DMS153 treated with DMSO at 0.1 percent for 48 hours (cell line): ENCODE results near the gene ADH1A.
"Not testable (repeated sequence)": the region's sequence is repeated elsewhere in the genome, so short reads cannot be mapped to it uniquely, and the experiment has no call there.

Experiments
- DNase-seq: peaks from one replicate; lab custom pipeline; 2025; ENCODE audit not compliant: unreplicated experiment; lab: John Stamatoyannopoulos, UW

Gene ADH1A

DNA sequence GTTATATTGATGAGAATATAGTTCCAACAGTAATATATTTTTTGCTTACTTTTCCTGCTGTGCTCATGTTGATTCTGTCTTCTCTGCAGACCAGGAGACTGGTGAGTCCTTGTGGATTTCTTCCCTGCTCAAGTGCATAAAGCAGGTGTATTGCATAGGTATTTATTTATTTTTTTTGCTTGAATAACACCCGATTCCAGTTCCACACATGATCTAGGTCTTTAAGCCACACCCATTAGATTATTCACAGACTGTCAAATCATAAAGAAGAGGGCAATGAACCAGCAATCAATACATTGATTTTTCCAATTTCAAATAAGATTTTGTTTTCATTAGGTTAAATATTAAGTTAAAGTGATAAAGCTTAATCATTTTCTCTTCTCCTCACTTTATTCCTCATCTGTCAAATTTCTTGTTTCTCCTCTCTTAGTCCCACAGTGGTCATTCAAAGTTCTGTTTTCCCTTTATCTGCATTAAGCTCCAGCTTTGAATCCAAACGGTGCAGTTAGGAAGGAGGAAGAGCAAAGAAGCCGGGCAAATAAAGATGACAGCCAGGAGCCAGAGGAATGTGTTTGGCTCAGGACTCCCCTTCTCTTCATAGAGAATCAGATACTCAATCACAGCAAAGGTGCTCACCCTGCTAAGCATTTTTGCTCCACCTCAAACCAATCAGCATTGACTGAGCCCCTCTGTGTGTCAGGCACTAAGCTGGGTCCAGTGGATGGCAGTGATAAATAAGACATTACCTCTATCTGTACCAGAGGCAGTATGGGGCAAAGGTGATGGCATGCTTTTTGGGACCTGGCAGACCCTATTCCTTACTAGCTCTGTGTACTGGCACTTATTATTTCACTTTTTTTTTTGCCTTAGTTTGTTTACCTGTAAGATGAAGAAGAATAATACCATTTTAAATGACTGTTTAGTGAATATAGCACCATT lies at the start of gene ADH1A:
Gene ADH1A (minus strand): TSS at position 138 of the 939 bp plus-strand sequence. CDS start 71 bp downstream, at position 67.
- no peak for DNase-seq

DNA sequence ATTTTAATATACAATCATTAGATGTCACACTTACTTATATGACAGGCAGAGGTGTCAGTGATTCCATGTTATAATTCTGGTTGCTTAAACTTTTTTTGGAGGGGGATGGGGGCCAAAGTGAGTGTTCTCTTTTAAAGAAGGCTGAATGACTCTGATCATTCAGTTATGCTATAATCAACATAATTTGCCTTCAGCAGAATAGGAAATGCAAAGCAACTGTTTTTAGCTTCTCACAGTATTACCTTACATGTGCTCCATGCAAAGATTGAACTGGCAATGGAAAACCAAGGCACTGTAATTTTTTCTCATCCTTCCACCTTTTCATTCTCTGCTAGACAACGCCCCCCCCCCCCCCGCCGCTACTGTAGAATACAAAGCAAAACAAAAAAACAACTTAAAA lies 48.4 kb upstream of the ADH1A start:
- no peak for DNase-seq

DNA sequence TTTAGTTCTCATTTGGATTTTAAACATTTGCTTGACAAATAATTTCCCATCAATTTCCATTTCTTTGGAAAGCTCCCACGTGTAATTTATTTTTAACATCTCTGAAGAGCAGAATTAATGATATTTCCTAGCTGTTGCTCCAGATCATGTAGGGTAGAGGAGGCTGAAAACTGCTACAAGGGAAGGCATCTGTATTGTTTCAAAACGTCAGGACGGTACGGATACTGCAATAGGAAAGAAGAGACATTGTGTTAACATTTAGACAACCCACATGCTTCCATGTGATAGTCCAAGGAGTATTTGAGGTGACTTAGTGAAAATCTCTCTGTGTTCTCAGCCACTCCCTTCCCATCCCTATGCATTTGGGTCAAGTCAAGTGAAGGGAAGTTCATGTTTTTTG lies 45.8 kb upstream of the ADH1A start:
- no peak for DNase-seq

DNA sequence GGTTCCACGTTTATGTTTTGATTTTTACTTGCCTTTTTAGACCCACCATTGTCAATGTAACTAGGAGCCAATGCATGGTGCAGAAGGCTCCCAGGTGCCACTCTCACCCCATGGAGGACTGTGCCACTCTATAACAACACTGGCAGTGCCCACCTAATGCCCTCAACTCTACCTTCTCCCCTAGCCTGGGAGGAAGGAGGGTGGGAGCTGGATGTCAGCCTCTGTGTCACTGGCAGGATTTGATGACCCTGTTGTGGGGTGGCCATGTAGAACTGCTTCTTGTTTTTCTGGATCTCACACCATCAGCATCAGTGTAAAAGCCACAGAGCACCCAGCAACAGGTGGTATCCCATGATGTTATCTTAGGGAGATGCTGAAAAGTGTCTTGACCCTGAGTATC lies 44.1 kb upstream of the ADH1A start:
- DNase-seq = no peak

DNA sequence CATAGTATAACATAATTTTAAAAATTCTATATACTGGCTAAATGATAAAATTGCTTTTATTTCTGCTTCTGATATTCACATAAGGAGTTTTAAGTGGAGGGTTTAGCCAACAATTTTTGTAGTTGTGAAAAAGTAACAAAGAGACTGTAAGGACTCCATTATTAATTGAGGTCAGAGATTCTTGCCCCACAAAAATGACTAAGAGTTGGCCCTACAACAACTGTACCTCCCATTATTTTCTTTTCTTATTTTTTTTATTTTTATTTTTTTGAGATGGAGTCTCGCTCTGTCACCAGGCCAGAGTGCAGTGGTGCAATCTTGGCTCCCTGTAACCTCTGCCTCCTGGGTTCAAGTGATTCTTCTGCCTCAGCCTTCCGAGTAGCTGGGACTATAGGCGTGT lies 39.9 kb upstream of the ADH1A start:
- DNase-seq = no peak

DNA sequence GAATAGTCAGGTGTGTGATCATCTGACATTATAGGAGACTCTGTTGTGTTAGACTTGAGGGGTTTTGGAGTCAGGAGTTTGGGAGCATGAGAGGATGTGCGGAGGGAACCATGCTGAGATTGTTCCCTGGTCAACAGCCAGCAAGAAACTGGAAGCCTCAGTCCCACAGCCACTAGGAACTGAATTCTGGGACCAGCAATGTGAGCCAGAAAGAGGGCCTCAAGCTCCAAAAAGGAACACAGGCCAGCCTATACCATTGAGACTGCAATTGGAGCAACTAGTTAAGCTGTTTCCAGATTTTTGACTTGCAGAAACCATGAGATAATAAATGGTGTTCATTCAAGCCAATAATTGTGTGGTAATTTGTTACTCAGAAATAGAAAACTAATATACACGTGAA lies 39.1 kb upstream of the ADH1A start:
- no peak for DNase-seq

DNA sequence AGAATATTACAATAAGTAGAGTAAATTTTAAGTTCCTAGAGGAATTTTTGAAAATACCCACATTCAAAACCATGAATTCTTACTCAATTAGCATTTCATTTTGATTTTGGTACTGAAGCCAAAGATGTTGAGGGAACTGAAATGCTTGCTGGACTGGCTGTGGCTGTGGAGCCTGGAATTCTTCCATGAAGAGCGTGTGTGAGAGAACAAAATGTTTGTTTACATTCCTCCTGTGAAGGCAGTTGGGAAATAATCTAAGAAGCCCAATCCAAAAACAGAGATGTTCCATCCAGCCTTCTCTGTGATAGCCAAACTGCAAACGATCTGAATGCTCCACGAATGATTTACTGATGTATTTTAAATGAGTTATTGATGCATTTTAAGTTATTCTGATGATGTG lies 34.2 kb upstream of the ADH1A start:
- no peak for DNase-seq

DNA sequence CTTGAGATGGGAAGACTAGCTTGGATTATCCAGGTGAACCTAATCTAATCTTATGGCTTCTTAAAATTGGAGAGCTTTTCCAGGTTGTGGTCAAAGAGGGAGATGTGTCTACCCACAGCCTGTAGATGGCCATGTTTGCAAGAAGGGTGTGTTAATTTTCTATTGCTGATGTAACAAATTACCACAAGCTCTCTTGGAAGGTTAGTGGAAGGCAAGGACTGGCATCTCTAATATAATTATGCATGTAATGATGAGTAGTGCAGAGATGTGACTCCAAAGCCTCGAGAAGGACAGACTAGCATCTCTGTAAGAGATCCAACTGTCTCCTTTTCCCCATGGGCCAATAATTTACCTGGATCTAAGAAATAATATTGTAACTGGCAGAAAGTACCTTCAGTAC lies 33.6 kb upstream of the ADH1A start:
- no peak for DNase-seq

DNA sequence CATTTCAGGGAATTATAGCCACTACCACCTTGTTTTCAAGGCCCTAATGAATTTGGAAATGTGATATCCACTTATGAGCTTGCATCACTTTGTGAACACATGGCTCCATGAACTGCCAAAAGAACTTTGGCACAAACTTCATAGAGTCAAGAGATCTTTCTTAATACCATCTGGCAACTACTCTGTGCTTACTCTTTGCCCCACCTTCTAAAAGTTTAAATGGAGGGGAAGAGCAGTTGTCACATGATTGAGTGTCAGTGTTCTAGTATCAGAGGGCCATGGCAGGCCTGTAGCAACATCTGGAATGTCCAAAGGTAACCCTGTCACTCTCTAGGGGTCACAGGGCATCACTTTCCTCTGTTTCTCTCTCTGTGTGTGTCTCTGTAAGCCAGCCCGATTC lies 33.0 kb upstream of the ADH1A start:
- no peak for DNase-seq

DNA sequence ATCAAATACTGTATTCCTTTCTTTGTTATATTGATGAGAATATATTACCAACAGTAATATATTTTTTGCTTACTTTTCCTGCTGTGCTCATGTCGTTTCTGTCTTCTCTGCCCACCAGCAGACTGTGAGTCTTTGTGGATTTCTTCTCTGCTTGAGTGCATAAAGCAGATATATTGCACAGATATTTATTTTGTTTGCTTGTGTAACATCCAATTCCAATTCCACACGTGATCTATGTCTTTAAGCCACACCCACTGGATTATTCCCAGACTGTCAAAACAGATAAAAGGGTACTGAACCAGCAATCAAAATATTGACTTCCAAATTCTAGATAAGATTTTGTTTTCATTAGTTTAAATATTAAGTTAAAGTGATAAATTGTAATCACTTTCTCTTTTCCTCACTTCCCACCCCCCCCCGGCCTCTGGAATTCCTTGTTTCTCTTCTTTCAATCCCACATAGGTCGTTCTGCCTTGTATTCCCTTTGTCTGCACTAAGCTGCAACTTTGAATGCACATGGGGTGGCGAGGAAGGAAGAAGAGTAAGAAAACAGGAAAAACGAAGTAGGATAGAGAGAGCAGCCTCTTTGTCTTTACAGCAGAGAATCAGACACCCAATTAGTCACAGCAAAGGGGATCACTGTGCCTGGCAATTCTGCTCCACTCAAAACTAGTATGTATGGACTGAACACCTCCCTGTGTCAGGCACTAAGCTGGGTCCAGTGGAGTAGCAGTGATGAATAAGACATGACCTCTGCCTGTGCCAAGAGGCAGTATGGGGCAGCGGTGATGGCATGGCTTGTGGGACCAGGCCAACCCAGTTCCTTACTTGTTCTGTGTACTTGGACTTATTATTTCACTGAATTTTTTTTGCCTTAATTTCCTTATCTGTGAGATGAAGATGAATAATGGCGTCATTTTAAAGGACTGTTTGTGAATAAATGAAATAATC lies 30.7 kb upstream of the ADH1A start, which contains the start of gene ADH1B:
Gene ADH1B (minus strand): TSS at position 161 of the 951 bp plus-strand sequence. CDS start 70 bp downstream, at position 91.
- DNase-seq = no peak

DNA sequence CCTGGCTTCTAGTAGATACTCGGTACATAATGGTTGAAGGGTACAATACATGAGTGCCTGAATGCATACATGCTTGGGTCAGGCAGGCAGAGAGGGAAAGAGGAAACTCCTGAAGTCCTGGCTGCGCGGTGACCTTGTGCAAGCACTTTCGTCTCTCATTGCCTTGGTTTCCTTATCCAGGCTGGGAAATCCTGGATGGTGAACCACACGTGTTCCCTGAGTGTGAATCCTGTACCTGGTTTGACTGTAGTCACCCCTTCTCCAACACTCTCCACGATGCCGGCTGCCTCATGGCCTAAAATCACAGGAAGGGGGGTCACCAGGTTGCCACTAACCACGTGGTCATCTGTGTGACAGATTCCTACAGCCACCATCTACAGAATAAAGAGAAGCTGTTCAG lies 27.0 kb upstream of the ADH1A start:
- not testable (repeated sequence) for DNase-seq

DNA sequence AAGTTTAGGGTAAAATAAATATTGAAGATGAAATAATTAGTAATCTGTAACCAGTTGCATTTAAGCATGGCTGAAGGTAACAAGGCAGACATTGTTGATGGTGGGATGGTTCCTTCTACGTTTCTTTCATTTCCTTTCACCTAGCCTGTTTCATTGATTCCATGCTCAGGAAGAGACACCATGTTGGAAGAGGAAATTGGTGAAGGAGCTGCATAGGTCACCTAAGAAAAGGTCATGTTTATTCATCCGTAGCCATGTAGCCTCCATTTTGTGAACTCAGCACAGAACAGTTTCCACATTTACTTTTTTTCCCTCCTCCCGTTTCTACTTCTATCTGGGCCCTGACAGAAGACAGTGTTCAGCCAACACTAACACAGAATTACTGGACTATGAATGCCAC lies 26.6 kb upstream of the ADH1A start:
- DNase-seq = no peak

DNA sequence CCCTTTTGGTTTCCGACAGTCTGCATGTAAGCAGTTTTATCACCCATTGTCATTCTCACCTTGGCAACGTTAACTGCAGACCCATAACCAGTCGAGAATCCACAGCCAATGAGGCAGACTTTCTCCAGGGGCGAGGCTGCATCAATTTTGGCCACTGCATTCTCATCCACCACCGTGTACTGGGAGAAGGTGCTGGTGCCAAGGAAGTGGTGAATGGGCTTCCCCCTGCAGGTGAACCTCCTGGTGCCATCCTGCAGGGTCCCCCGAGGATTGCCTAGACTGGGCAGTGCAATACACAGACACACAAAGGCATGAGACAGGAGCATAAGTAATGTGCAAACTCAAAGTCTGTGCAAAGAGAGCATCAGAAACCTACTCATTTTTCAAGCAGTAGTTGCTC lies 25.1 kb upstream of the ADH1A start:
- DNase-seq = no peak

DNA sequence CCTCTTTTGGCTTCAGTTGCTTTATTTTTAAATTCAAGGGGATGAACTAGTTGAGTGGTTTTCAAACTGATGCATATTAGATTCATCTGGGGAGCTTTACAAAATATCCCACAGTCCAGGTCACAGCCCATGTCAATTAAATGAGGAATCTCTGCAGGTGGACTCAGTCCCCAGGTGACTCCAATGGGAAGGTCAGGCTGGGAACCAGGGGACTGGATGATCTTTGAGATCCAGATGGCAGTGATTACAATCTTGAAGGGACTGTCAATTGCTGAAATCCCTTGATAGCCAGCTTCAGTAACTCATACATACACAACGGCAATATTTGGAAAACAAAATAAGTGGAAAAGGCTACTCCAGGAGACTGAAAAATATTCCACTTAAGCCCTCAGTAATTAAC lies 23.4 kb upstream of the ADH1A start:
- no peak for DNase-seq

DNA sequence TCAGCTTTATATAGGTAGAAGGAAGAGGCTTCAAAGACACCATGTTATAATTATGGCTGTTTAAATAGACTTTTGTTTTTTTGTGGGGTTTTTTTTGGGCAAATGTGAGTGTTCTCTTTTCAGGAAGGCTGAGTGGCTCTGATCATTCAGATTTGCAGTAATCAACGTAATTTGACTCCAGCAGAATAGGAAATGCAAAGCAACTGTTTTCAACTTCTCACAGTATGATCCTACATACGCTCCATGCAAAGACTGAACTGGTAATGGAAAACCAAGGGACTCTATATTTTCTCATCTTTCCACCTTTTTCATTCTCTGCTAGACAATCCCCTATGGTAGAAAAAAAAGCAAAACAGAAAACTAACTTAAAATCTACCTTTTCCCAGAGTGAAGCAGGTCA lies 19.6 kb upstream of the ADH1A start:
- DNase-seq = no peak

DNA sequence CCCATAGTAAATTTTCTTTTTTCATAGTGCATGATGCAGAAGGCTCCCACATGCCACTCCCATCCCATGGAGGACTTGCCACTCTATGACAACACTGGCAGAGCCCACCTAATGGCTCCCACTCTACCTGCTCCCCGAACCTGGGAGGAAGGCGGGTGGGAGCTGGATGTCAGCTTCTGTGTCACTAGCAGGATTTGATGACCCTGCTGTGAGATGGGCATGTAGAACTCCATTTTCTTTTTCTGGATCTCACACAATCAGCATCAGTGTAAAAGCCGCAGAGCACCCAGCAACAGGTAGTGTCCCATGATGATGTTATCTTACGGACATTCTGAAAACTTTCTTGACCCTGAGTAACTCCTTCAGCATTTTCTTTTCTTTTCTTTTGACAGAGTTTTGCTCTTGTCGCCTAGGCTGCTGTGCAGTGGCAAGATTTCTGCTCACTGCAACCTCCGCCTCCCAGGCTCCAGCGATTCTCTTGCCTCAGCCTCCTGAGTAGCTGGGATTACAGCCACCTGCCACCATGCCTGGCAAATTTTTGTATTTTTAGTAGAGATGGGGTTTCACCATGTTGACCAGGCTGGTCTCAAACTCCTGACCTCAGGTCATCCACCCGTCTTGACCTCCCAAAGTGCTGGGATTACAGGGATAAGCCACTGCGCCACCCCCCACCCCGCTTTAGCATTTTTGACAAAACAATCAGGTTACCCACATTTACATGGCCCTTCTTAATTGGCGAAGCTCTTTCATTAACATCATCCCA lies 15.0 kb upstream of the ADH1A start:
- DNase-seq = no peak

DNA sequence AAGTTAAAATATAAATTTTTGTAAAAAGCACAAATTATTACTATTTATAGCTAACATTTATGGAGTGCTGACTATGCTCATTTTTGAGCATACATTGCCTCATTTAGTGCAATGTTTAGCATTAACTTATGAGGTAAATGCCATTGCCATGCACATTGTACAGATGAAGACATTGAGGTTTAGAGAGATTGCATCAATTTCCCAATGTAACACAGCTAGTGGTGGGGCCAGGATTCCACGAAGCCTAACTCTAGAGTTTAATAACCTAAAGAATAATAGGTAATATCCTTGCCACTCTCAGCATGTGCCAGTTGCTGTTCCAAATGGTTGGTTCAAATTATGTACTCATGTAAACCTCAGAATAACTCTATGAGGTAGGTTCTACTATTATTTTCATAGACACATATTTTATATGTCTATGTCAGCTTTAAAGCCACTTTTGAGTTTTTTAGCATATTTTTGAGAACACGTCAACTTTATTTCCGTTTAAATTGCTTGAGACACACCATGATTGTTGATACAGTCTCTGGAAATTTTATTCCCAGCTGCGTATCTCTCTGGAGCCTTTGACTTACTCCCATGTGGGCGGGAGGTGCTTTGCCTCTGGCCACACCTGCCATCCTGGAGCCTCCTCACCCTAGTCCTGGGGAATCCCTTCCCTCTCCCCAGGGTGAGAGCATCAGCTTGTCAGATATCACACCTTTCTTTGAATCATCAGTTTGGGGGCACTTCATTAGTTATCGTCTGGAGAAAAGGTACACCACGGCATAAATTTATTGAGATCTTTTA lies 10.8 kb upstream of the ADH1A start:
- no peak for DNase-seq

DNA sequence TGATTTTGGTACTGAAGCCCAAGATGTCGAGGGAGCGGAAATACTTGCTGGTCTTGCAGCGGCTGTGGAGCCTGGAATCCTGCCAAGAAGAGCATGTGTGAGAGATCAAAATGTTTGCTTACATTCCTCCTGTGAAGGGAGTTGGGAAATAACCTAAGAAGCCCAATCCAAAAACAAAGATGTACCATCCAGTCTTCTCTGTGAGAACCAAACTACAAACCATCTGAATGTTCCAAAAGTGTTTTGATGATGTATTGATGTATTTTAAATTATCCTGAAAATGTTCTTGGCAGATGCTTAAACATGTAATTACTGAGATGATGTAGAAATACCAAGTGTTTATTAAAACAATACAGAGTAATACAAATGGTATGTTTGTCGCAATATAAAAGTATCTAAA lies 10.1 kb upstream of the ADH1A start:
- DNase-seq = no peak

DNA sequence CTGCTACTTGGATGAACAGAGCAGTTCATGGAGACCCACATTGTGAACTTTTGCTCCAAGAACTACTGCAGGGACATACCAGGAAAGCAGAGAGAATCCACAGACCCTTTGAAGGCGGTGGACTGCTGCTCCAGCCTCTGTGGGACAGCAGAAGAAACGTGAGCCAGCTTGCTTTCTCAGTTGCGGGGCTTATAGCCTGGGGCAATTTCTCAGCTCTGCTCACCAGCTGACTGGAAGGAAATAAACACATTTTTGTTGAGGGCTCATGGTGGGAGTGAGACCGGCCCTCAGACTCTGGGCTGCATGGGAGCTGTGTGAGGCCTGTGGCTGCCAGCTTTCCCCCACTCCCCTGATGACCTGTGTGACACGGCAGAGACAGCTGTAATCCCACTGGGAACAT lies 2.6 kb upstream of the ADH1A start:
- no peak for DNase-seq

DNA sequence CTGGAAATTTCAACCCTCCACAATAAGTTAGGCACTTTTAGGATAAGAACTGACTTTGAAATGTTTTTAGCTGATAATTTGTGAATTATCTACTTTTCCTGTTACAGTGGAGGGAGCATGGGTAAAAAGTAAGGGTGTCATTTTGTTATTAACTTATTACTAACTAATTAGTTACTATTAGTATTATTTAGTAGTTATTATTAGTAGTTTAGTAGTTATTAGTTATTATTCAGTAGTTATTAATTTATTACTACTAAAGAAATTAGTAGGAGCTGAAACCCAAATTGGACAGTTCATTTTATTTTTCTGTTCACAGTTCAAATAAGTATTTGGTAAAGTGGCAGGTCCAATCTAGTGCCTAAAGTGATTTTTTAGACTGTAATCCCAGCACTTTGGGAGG lies 5.4 kb downstream of the ADH1A start:
- no peak for DNase-seq
